Activated B cell treated with CpG ODN at 0.5 μM for 24 hours (primary cell): Measurements from ENCODE around the gene LDLRAD4. TPM values are rescaled to one million over a fixed set of nuclear protein-coding genes. Genes with fewer than 3 reads are reported as not detected.

Experiments used
- ATAC-seq: fragments of 200-7000 bp; cut with Tn5 transposase; one replicate; pipeline ENCODE4 v1.10.0; 2021; ENCODE audit warnings: low read depth, mild to moderate bottlenecking, moderate library complexity
- CTCF ChIA-PET: fragments of 350-600 bp; sonication (Branson Sonifier 250); formaldehyde crosslinking; loops from one replicate; lab custom pipeline; 2021; ENCODE audit warnings: antibody characterized with exemption; lab: Charles Lee
- POLR2A ChIA-PET: fragments of 350-600 bp; sonication (Branson Sonifier 250); formaldehyde crosslinking; loops from one replicate; lab custom pipeline; 2021; ENCODE audit warnings: antibody characterized with exemption; lab: Charles Lee
- DNase-seq: peaks from one replicate; pipeline ENCODE4 v3.0.0; 2022
- H3K27ac Mint-ChIP-seq: one replicate; pipeline ENCODE4 v1.8.0; 2020; ENCODE audit warnings: mixed read lengths
- H3K27me3 Mint-ChIP-seq: one replicate; pipeline ENCODE4 v1.8.0; 2021; ENCODE audit warnings: mixed read lengths
- H3K36me3 Mint-ChIP-seq: one replicate; pipeline ENCODE4 v1.8.0; 2021; ENCODE audit warnings: low read depth, mixed read lengths
- H3K4me1 Mint-ChIP-seq: one replicate; pipeline ENCODE4 v1.8.0; 2021; ENCODE audit warnings: mixed read lengths
- H3K4me3 Mint-ChIP-seq: one replicate; pipeline ENCODE4 v1.8.0; 2020; ENCODE audit warnings: mild to moderate bottlenecking, mixed read lengths
- H3K9me3 Mint-ChIP-seq: one replicate; pipeline ENCODE4 v1.8.0; 2020; ENCODE audit warnings: mixed read lengths
- intact Hi-C: fragments of 100-400 bp; cut with micrococcal nuclease; formaldehyde crosslinking; loops from one replicate; pipeline ENCODE4 v1.15.1; 2024
- total RNA-seq: library from RNA; stranded (reverse); gene quantifications from 2 replicates; pipeline ENCODE4 v1.2.3, GENCODE V29; 2022
- TF ChIP-seq, protein P1 (sequence below): fragments of 200-600 bp; IDR thresholded peaks from one replicate; pipeline ENCODE4 v1.8.0; 2022; ENCODE audit warnings: antibody characterized with exemption, mild to moderate bottlenecking

LDLRAD4 gene
- total RNA-seq, 1 donor from 2014 or later: 66.9 TPM

DNA sequence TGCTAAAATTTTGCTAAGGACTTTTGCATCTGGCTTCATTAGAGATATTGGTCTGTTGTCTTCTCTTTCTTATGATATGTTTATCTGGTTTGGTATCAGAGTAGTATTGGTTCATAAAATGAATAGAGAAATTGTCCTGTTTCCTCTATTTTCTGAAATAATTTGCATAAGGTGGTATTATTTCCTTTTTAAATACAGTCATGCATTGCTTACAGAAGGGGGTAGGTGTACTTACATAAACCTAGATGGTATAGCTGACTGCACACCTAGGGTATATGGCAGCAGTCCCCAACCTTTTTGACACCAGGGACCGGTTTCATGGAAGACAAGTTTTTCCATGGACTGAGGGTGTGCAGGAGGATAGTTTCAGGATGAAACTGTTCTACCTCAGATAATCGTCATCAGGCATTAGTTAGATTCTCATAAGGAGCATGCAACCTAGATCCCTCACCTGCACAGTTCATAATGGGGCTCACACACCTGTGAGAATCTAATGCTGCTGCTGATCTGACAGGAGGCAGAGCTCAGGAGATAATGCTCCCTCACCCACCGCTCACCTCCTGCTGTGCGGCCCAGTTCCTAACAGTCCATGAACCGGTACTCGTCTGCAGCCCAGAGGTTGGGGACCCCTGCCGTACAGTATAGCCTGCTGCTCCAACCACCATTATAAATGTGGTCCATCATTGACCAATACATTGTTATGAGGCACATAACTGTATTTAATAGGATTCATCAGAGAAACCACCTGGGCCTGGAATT lies 318.6 kb downstream of the LDLRAD4 start:
- DNase-seq: no peak
- POLR2A ChIA-PET: interaction anchor here (0.7 to 1.3 kb wide), 2 partner anchors 30 to 48 kb away, joined by 4 read pairs; no protein-coding TSS in a partner anchor
- TF ChIP-seq, protein P1, sequence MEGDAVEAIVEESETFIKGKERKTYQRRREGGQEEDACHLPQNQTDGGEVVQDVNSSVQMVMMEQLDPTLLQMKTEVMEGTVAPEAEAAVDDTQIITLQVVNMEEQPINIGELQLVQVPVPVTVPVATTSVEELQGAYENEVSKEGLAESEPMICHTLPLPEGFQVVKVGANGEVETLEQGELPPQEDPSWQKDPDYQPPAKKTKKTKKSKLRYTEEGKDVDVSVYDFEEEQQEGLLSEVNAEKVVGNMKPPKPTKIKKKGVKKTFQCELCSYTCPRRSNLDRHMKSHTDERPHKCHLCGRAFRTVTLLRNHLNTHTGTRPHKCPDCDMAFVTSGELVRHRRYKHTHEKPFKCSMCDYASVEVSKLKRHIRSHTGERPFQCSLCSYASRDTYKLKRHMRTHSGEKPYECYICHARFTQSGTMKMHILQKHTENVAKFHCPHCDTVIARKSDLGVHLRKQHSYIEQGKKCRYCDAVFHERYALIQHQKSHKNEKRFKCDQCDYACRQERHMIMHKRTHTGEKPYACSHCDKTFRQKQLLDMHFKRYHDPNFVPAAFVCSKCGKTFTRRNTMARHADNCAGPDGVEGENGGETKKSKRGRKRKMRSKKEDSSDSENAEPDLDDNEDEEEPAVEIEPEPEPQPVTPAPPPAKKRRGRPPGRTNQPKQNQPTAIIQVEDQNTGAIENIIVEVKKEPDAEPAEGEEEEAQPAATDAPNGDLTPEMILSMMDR: no peak
- H3K27ac Mint-ChIP-seq: no peak overlapping the region
- ATAC-seq: peak; percentile 67
- CTCF ChIA-PET: interaction anchor here (0.6 to 2.4 kb wide), 4 partner anchors 10 to 161 kb away, joined by 3 to 11 read pairs (median 3); no protein-coding TSS in a partner anchor
- H3K9me3 Mint-ChIP-seq: no peaks in the 10 kb centered on the region
- no peaks in the 10 kb centered on the region for H3K36me3 Mint-ChIP-seq
- peaks cover 44% of the 10 kb centered on the region for H3K4me1 Mint-ChIP-seq
- H3K27me3 Mint-ChIP-seq: no peaks in the 10 kb centered on the region
- peak overlapping the region; percentile 11 for H3K4me3 Mint-ChIP-seq
- intact Hi-C loops: loop anchor here (5.0 kb wide), 2 partner anchors 35 to 70 kb away; no protein-coding TSS in a partner anchor

DNA sequence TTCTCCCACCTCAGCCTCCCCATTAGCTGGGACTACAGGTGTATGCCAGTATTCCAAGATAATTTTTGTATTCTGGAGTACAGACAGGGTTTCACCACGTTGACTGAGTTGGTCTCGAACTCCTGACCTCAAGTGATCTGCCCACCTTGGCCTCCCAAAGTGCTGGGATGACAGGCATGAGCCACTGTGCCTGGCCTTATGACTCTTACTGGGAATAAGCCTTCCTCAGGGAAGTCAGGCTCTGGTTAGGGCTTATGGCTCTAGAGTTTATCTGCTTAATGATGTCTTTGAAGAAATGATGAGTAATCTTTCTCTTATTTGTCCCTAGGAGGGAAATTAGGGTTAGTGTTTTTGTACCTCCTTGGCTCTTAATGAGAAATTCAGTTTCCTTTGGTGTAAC lies 320.1 kb downstream of the LDLRAD4 start:
- ATAC-seq: no peak
- CTCF ChIA-PET: interaction anchor here (0.7 to 2.4 kb wide), 4 partner anchors 8 to 274 kb away, joined by 3 to 11 read pairs (median 4); no protein-coding TSS in a partner anchor
- Mint-ChIP-seq H3K36me3 (no peaks in the 10 kb centered on the region), H3K4me3 (peak overlapping the region; percentile 75), H3K9me3 (no peaks in the 10 kb centered on the region), H3K27me3 (no peaks in the 10 kb centered on the region), H3K27ac (peak overlapping the region; percentile 85), H3K4me1 (peaks cover 44% of the 10 kb centered on the region)
- intact Hi-C loops: loop anchor here (1.0 to 5.0 kb wide), 3 partner anchors 29 to 71 kb away; no protein-coding TSS in a partner anchor
- DNase-seq: no peak
- POLR2A ChIA-PET: interaction anchor here (0.6 to 2.1 kb wide), 5 partner anchors 11 to 488 kb away, joined by 3 to 11 read pairs (median 5); no protein-coding TSS in a partner anchor
- TF ChIP-seq, protein P1: no peak

DNA sequence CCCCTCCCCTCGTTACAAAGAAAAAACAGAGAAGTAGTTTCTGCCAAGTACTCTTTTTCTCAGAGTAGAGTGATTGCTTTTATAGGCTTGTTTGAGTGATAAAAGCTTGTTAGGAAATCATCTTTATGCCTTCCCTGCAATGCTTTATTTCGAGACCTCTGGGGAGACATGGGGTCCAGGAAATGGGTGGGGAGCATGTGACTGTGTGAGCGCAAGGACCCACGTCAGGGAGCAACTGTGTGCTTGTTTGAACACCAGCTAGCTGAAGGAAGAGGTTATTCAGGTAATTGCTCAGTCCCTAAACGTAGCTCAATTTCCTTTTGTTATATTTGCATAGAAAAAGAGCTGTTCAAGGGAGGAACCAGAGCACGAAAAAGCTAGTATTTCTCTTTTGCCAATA lies 320.5 kb downstream of the LDLRAD4 start:
- DNase-seq (no peak), ATAC-seq (peak; percentile 81)
- no peaks in the 10 kb centered on the region for H3K9me3 Mint-ChIP-seq
- H3K27ac Mint-ChIP-seq: peak overlapping the region; percentile 85
- TF ChIP-seq, protein P1: no peak
- H3K4me3 Mint-ChIP-seq: peak overlapping the region; percentile 75
- intact Hi-C loops: loop anchor here (1.0 to 5.0 kb wide), 3 partner anchors 28 to 72 kb away; no protein-coding TSS in a partner anchor
- ChIA-PET CTCF (interaction anchor here (1.4 to 2.4 kb wide), 2 partner anchors 19 to 90 kb away, joined by 6 to 11 read pairs; no protein-coding TSS in a partner anchor), POLR2A (interaction anchor here (0.6 to 2.1 kb wide), 6 partner anchors 11 to 489 kb away, joined by 3 to 11 read pairs (median 4); no protein-coding TSS in a partner anchor)
- no peaks in the 10 kb centered on the region for H3K27me3 Mint-ChIP-seq
- no peaks in the 10 kb centered on the region for H3K36me3 Mint-ChIP-seq
- H3K4me1 Mint-ChIP-seq: peaks cover 44% of the 10 kb centered on the region

DNA sequence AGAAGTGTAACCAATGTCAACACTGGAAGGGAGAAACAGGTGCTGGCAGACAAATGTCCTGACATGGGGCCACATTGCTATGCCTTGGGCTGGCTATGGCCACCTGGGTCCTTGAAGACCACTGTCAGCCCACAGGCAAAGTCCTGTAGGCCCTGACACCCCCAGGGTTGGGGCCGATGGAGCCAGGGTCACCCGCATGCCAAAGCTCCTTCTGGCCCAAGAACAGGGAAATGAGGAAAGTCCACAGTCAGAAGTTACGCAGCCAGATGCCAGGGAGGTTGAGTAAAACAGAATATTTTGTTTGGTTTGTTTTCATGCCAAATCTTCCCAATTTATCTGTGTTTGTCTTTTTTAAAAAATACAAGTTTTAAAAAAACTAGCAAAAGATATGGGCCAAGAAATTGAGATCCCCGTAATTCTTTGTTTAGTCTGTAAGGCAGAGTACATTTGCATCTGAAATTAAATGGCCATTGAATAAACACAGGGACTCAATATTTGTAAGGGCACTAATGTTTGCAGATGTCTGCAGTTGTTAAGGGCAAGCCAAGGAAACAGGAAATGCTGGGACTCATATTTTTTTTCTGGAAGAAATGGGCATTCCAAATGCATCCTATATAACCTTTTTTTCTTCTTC lies 321.4 kb downstream of the LDLRAD4 start:
- DNase-seq (no peak), ATAC-seq (no peak)
- ChIA-PET CTCF (interaction anchor here (1.4 to 2.4 kb wide), 2 partner anchors 18 to 89 kb away, joined by 6 to 11 read pairs; no protein-coding TSS in a partner anchor), POLR2A (interaction anchor here (1.2 to 2.1 kb wide), 3 partner anchors 10 to 74 kb away, joined by 3 to 8 read pairs (median 3); no protein-coding TSS in a partner anchor)
- no peaks in the 10 kb centered on the region for H3K27me3 Mint-ChIP-seq
- H3K36me3 Mint-ChIP-seq: no peaks in the 10 kb centered on the region
- peak overlapping the region; percentile 20 for H3K27ac Mint-ChIP-seq
- peaks cover 44% of the 10 kb centered on the region for H3K4me1 Mint-ChIP-seq
- H3K4me3 Mint-ChIP-seq: no peak overlapping the region
- intact Hi-C loops: loop anchor here (1.0 to 5.0 kb wide), 3 partner anchors 27 to 73 kb away; no protein-coding TSS in a partner anchor
- TF ChIP-seq, protein P1: no peak
- H3K9me3 Mint-ChIP-seq: no peaks in the 10 kb centered on the region
